Endothelial cell of umbilical vein (primary cell): ENCODE results near the gene FOLR2.

Experiments
- EZH2 ChIP-seq: IDR thresholded peaks from 2 replicates; pipeline ENCODE4 v1.6.1; 2012; ENCODE audit warnings: borderline replicate concordance, low read depth, mild to moderate bottlenecking, moderate library complexity, low read length, inconsistent platforms; ENCODE audit not compliant: severe bottlenecking
- FOS ChIP-seq: IDR thresholded peaks from 2 replicates; pipeline ENCODE4 v1.6.1; 2011; ENCODE audit warnings: mild to moderate bottlenecking, low read length, moderate library complexity, borderline replicate concordance; ENCODE audit not compliant: insufficient read depth
- GATA2 ChIP-seq: IDR thresholded peaks from 2 replicates; pipeline ENCODE4 v1.7.0; 2011; ENCODE audit warnings: low read depth, mild to moderate bottlenecking, moderate library complexity, mixed read lengths, low read length; ENCODE audit not compliant: insufficient read length, insufficient read depth
- POLR2A ChIP-seq: IDR thresholded peaks from 2 replicates; pipeline ENCODE4 v1.6.1; 2012; ENCODE audit warnings: low read depth, mild to moderate bottlenecking, control low read depth, low read length
- POLR2AphosphoS5 ChIP-seq: IDR thresholded peaks from 2 replicates; pipeline ENCODE4 v1.6.1; 2012; ENCODE audit warnings: low read depth, mild to moderate bottlenecking, control low read depth, low read length, moderate library complexity; ENCODE audit not compliant: insufficient read depth
- TF ChIP-seq, protein P1 (sequence below), 2 donors: IDR thresholded peaks; 1 replicate in 1 of 2; 2 replicates in 1 of 2; pipeline ENCODE4 v1.5.1; 2011; ENCODE audit warnings: low read length in 2 of 2, mild to moderate bottlenecking in 2 of 2, moderate library complexity in 2 of 2, control low read depth in 1 of 2, inconsistent platforms in 1 of 2, low read depth in 1 of 2; ENCODE audit not compliant: insufficient read depth in 1 of 2; ENCODE audit errors: extremely low read depth in 1 of 2

GRCh38 chr11:72216638-72217037, at the start of gene FOLR2:
- no peak for TF ChIP-seq EZH2
- TF ChIP-seq, protein P1, sequence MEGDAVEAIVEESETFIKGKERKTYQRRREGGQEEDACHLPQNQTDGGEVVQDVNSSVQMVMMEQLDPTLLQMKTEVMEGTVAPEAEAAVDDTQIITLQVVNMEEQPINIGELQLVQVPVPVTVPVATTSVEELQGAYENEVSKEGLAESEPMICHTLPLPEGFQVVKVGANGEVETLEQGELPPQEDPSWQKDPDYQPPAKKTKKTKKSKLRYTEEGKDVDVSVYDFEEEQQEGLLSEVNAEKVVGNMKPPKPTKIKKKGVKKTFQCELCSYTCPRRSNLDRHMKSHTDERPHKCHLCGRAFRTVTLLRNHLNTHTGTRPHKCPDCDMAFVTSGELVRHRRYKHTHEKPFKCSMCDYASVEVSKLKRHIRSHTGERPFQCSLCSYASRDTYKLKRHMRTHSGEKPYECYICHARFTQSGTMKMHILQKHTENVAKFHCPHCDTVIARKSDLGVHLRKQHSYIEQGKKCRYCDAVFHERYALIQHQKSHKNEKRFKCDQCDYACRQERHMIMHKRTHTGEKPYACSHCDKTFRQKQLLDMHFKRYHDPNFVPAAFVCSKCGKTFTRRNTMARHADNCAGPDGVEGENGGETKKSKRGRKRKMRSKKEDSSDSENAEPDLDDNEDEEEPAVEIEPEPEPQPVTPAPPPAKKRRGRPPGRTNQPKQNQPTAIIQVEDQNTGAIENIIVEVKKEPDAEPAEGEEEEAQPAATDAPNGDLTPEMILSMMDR (IDR thresholded peaks at IDR 0.05; ENCODE audit: extremely low read depth in 1 of 2, insufficient read depth in 1 of 2, low read depth in 1 of 2, low read length in 2 of 2), result no peak
- TF ChIP-seq FOS, result no peak
- no peak for TF ChIP-seq POLR2A
- TF ChIP-seq POLR2AphosphoS5, result no peak
- no peak for TF ChIP-seq GATA2
